CD4-positive, alpha-beta T cell treated with Interleukin-15 for 4 hours (primary cell): Measurements from ENCODE around the gene SCN4A.
A peak's percentile ranks its signal among the peaks of the same experiment; 100 is the strongest.
"Not testable (repeated sequence)": the region's sequence is repeated elsewhere in the genome, so short reads cannot be mapped to it uniquely, and the experiment has no call there.

Experiments
- DNase-seq: peaks from one replicate; pipeline ENCODE4 v3.0.0-alpha.2; 2020; ENCODE audit warnings: low spot score

Gene SCN4A

GRCh38 chr17:63934183-63935112, 38.3 kb downstream of the SCN4A start:
- DNase-seq, result no peak

GRCh38 chr17:63933598-63933997, 39.1 kb downstream of the SCN4A start:
- no peak for DNase-seq

GRCh38 chr17:63932721-63933120, 40.0 kb downstream of the SCN4A start:
- no peak for DNase-seq

- peak; percentile 24 for DNase-seq
These were observed 40.6 kb downstream of the SCN4A start, which contains the start of gene CD79B for GRCh38 chr17:63931981-63932561. CD79B (minus strand) TSS chr17:63932331; CDS start chr17:63932261, 70 bp downstream.

GRCh38 chr17:63930951-63931575, 41.7 kb downstream of the SCN4A start:
- peak; percentile 53 for DNase-seq

- no peak for DNase-seq
These were observed 42.6 kb downstream of the SCN4A start for GRCh38 chr17:63929860-63930766.

GRCh38 chr17:63928966-63929695, 43.6 kb downstream of the SCN4A start:
- no peak for DNase-seq

GRCh38 chr17:63928172-63928666, 44.5 kb downstream of the SCN4A start:
- no peak for DNase-seq

- no peak for DNase-seq
These were observed 45.1 kb downstream of the SCN4A start for GRCh38 chr17:63927464-63928171.

- DNase-seq, result no peak
These were observed 46.6 kb downstream of the SCN4A start for GRCh38 chr17:63926164-63926563.

- no peak for DNase-seq
These were observed 47.1 kb downstream of the SCN4A start for GRCh38 chr17:63925615-63926014.

- not testable (repeated sequence) for DNase-seq
These were observed 50.3 kb downstream of the SCN4A start for GRCh38 chr17:63922402-63922801.

GRCh38 chr17:63920779-63921178, 51.9 kb downstream of the SCN4A start:
- not testable (repeated sequence) for DNase-seq

GRCh38 chr17:63920050-63920449, 52.7 kb downstream of the SCN4A start:
- not testable (repeated sequence) for DNase-seq

GRCh38 chr17:63919311-63919723, 53.4 kb downstream of the SCN4A start:
- DNase-seq, result peak; percentile 81

GRCh38 chr17:63918789-63919305, 53.9 kb downstream of the SCN4A start, which contains the start of gene GH1:
GH1 (minus strand) TSS chr17:63918839; CDS start chr17:63918776, 63 bp downstream.
- DNase-seq, result not testable (repeated sequence)

- no peak for DNase-seq
These were observed 54.4 kb downstream of the SCN4A start for GRCh38 chr17:63918305-63918704.

- no peak for DNase-seq
These were observed 55.1 kb downstream of the SCN4A start for GRCh38 chr17:63917646-63918045.

- DNase-seq, result not testable (repeated sequence)
These were observed 55.5 kb downstream of the SCN4A start for GRCh38 chr17:63917206-63917605.
